ENCODE results near the gene ELAVL1. TPM values are rescaled to one million over a fixed set of nuclear protein-coding genes. Genes with fewer than 3 reads are reported as not detected.
"Not testable (repeated sequence)": the region's sequence is repeated elsewhere in the genome, so short reads cannot be mapped to it uniquely, and the experiment has no call there.

Gene ELAVL1
- total RNA-seq, 1 donor from 2014 or later, result 50.5 TPM

- Histone ChIP-seq H3K9me3 (replicated peaks) (no peaks in the 10 kb centered on the region), H3K27me3 (ENCODE audit: low read depth) (peaks cover 31% of the 10 kb centered on the region), H3K27ac (replicated peaks) (peak overlapping the region; percentile 94), H3K4me1 (peaks cover 71% of the 10 kb centered on the region), H3K4me3 (peak overlapping the region; percentile 81), H3K36me3 (peaks cover 15% of the 10 kb centered on the region)
- DNase-seq, result no peak
- TF ChIP-seq CTCF (IDR thresholded peaks at IDR 0.05; ENCODE audit: borderline replicate concordance), result no peak
- intact Hi-C loops (cut with micrococcal nuclease), result no loop called here
These were observed 84.0 kb downstream of the ELAVL1 start for GRCh38 chr19:7921302-7921966.

GRCh38 chr19:7920519-7921301 is 84.7 kb downstream of the ELAVL1 start:
- intact Hi-C loops (cut with micrococcal nuclease), result no loop called here
- peak; percentile 100 for DNase-seq
- Histone ChIP-seq H3K27me3 (ENCODE audit: low read depth) (peaks cover 38% of the 10 kb centered on the region), H3K9me3 (replicated peaks) (no peaks in the 10 kb centered on the region), H3K4me1 (peaks cover 75% of the 10 kb centered on the region), H3K27ac (replicated peaks) (peak overlapping the region; percentile 94), H3K4me3 (peak overlapping the region; percentile 81), H3K36me3 (peaks cover 15% of the 10 kb centered on the region)
- TF ChIP-seq CTCF (IDR thresholded peaks at IDR 0.05; ENCODE audit: borderline replicate concordance), result no peak

- intact Hi-C loops (cut with micrococcal nuclease), result no loop called here
- H3K27me3 ChIP-seq (ENCODE audit: low read depth), result peaks cover 47% of the 10 kb centered on the region
- no peak for TF ChIP-seq CTCF (IDR thresholded peaks at IDR 0.05; ENCODE audit: borderline replicate concordance)
- H3K36me3 ChIP-seq, result peaks cover 15% of the 10 kb centered on the region
- H3K27ac ChIP-seq (replicated peaks), result peak within 1 kb of the TSS; percentile 94
- H3K4me1 ChIP-seq, result peaks cover 69% of the 10 kb centered on the region
- DNase-seq, result peak; percentile 98
- no peaks in the 10 kb centered on the region for H3K9me3 ChIP-seq (replicated peaks)
- H3K4me3 ChIP-seq, result peak within 1 kb of the TSS; percentile 81
These were observed 85.6 kb downstream of the ELAVL1 start, which contains the start of gene SNAPC2 for GRCh38 chr19:7919610-7920518. TSS of gene SNAPC2 (plus strand) at chr19:7920338. CDS start at chr19:7920367, 29 bp downstream.

- no peak for DNase-seq
- TF ChIP-seq CTCF (IDR thresholded peaks at IDR 0.05; ENCODE audit: borderline replicate concordance), result no peak
- H3K36me3 ChIP-seq, result peaks cover 15% of the 10 kb centered on the region
- peak overlapping the region; percentile 94 for H3K27ac ChIP-seq (replicated peaks)
- no peaks in the 10 kb centered on the region for H3K9me3 ChIP-seq (replicated peaks)
- intact Hi-C loops (cut with micrococcal nuclease), result no loop called here
- peaks cover 68% of the 10 kb centered on the region for H3K4me1 ChIP-seq
- H3K27me3 ChIP-seq (ENCODE audit: low read depth), result peaks cover 55% of the 10 kb centered on the region
- H3K4me3 ChIP-seq, result peak overlapping the region; percentile 81
These were observed 86.6 kb downstream of the ELAVL1 start for GRCh38 chr19:7918615-7919421.

- Histone ChIP-seq H3K27me3 (ENCODE audit: low read depth) (peaks cover 55% of the 10 kb centered on the region), H3K4me1 (peaks cover 68% of the 10 kb centered on the region), H3K27ac (replicated peaks) (peak overlapping the region; percentile 83), H3K4me3 (peak overlapping the region; percentile 63), H3K36me3 (peaks cover 21% of the 10 kb centered on the region)
- H3K9me3 ChIP-seq (replicated peaks); DNase-seq; intact Hi-C loops (cut with micrococcal nuclease): not testable (repeated sequence)
These were observed 87.3 kb downstream of the ELAVL1 start for GRCh38 chr19:7918062-7918614.

Measured in left ventricle myocardium inferior (tissue), 1 donor.